Thymus (tissue), 11 donors: ENCODE data around the gene QPCT. TPM values are rescaled to one million over a fixed set of nuclear protein-coding genes. Genes with fewer than 3 reads are reported as not detected.
A peak's percentile ranks its signal among the peaks of the same experiment; 100 is the strongest.
"Not testable (repeated sequence)": the region's sequence is repeated elsewhere in the genome, so short reads cannot be mapped to it uniquely, and the experiment has no call there.

ENCODE experiments used
- DNase-seq, 9 donors: peaks; one replicate each; pipeline ENCODE4 v3.0.0-alpha.2; 2013; ENCODE audit warnings: low spot score in 9 of 9, low read depth in 6 of 9, missing footprints in 1 of 9
- H3K27ac ChIP-seq, 2 donors: one replicate each; pipeline ENCODE4 v1.5.1; 2013; ENCODE audit warnings: control low read depth in 1 of 2, low read depth in 1 of 2, low read length in 1 of 2, mild to moderate bottlenecking in 1 of 2, moderate library complexity in 1 of 2
- H3K27me3 ChIP-seq, 2 donors: one replicate each; pipeline ENCODE4 v1.5.1; 2013; ENCODE audit warnings: low read length in 1 of 2; ENCODE audit not compliant: control insufficient read depth in 2 of 2, insufficient read depth in 1 of 2
- H3K36me3 ChIP-seq, 2 donors: one replicate each; pipeline ENCODE4 v1.5.1; 2013; ENCODE audit warnings: low read length in 1 of 2, mild to moderate bottlenecking in 1 of 2, moderate library complexity in 1 of 2; ENCODE audit not compliant: control insufficient read depth in 2 of 2, insufficient read depth in 2 of 2
- H3K4me1 ChIP-seq, 2 donors: one replicate each; pipeline ENCODE4 v1.5.1; 2013; ENCODE audit warnings: low read length in 2 of 2; ENCODE audit not compliant: control insufficient read depth in 2 of 2, insufficient read depth in 2 of 2
- H3K4me3 ChIP-seq, 2 donors: one replicate each; pipeline ENCODE4 v1.5.1; 2013; ENCODE audit warnings: low read length in 2 of 2, control low read depth in 1 of 2, mild to moderate bottlenecking in 1 of 2
- H3K9me3 ChIP-seq, 2 donors: one replicate each; pipeline ENCODE4 v1.5.1; 2013; ENCODE audit warnings: low read length in 1 of 2, mild to moderate bottlenecking in 1 of 2; ENCODE audit not compliant: control insufficient read depth in 2 of 2, insufficient read depth in 1 of 2
- WGBS: extraction: QIAGEN DNeasy Blood & Tissue Kit; methylation state at CpG from one replicate; pipeline ENCODE4 v1.1.7; 2013; 5-methylcytosine and 5-hydroxymethylcytosine counted together
- polyA plus RNA-seq: library from polyadenylated mRNA; stranded (reverse); fragments of 200-250 nt; gene quantifications from one replicate; pipeline ENCODE4 v1.2.3, GENCODE V29; 2013
- total RNA-seq: library from RNA; stranded (reverse); fragments of 120-200 nt; gene quantifications from one replicate; pipeline ENCODE4 v1.2.4, GENCODE V29; 2013
- donor health status: healthy.

Gene QPCT
- total and polyA plus RNA-seq, 2 donors, result 8.6 to 11.4 TPM

- peaks cover 5 to 12% of the 10 kb centered on the region in 2 donors for H3K27me3 ChIP-seq
- H3K9me3 ChIP-seq, result no peaks in the 10 kb centered on the region
- H3K36me3 ChIP-seq, result no peaks in the 10 kb centered on the region
- no peak overlapping the region for H3K27ac ChIP-seq
- H3K4me1 ChIP-seq, result peaks cover 5 to 14% of the 10 kb centered on the region in 2 donors
- DNase-seq, result peak in 8 of 9 donors; percentile 13 to 81 (median 46)
- no peak overlapping the region for H3K4me3 ChIP-seq
- WGBS, result 64% methylated on average over 9 of the region's 9 CpGs
Measured at GRCh38 chr2:37376421-37377186, 32.2 kb downstream of the QPCT start.

- 10% methylated on average over 3 of the region's 3 CpGs for WGBS
- H3K4me1 ChIP-seq, result peaks cover 5 to 14% of the 10 kb centered on the region in 2 donors
- no peak overlapping the region for H3K4me3 ChIP-seq
- peaks cover 5 to 12% of the 10 kb centered on the region in 2 donors for H3K27me3 ChIP-seq
- H3K9me3 ChIP-seq, result no peaks in the 10 kb centered on the region
- no peaks in the 10 kb centered on the region for H3K36me3 ChIP-seq
- H3K27ac ChIP-seq, result no peak overlapping the region
- peak in 1 of 9 donors; percentile 37 for DNase-seq
Measured at GRCh38 chr2:37377187-37377532, 32.7 kb downstream of the QPCT start.

DNA sequence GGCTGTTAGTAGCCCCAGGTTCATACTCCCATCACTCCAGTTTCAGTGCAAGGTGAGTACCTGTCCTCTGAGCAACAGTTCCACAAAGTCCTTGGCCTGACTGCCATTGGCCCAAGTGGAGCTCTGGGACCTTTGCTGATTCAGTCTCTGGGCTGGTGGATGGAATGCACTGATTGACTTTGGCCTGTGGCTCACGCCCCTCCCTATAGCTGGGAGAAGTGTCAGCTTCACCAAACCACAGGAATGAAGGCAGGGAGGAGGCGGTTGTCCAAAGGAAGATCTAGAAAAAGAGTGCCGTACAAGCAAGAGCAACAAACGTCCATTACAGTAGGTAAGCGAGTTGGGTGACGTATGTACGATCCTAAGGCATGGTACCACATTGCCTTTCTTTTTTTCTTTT is 34.0 kb downstream of the QPCT start:
- H3K36me3 ChIP-seq, result no peaks in the 10 kb centered on the region
- WGBS, result 98% methylated on average over 7 of the region's 7 CpGs
- peaks cover 5 to 14% of the 10 kb centered on the region in 2 donors for H3K4me1 ChIP-seq
- DNase-seq, result no peak
- no peak overlapping the region for H3K4me3 ChIP-seq
- H3K27ac ChIP-seq, result no peak overlapping the region
- peaks cover 5 to 12% of the 10 kb centered on the region in 2 donors for H3K27me3 ChIP-seq
- no peaks in the 10 kb centered on the region for H3K9me3 ChIP-seq

DNA sequence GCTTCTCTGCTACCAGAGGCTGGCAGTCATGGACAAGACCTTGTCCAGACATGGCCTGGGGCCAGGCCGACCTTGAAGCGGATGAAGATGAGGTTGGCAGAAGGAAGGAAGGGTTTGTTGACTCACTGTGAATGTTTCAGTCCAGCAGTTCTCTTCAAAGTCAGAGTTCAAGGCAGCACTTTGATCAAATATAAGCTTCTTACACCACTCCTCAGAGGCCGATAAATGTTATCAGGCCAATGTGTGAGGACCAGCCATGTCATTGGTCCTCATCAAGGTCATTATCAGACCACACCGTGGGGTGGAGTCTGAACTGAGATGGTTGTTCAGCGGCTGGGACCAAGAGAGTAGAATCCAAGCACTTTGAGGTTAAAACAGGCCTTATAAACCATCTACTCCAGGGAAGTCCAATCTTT is 35.5 kb downstream of the QPCT start:
- peaks cover 2 to 12% of the 10 kb centered on the region in 2 donors for H3K27me3 ChIP-seq
- no peaks in the 10 kb centered on the region for H3K9me3 ChIP-seq
- H3K36me3 ChIP-seq, result no peaks in the 10 kb centered on the region
- DNase-seq, result no peak
- H3K4me1 ChIP-seq, result peaks cover 5 to 14% of the 10 kb centered on the region in 2 donors
- WGBS, result 97% methylated on average over 5 of the region's 5 CpGs
- H3K4me3 ChIP-seq, result no peak overlapping the region
- H3K27ac ChIP-seq, result no peak overlapping the region

- DNase-seq, H3K27ac ChIP-seq, H3K9me3 ChIP-seq, H3K4me3 ChIP-seq, H3K36me3 ChIP-seq: not testable (repeated sequence)
- Histone ChIP-seq H3K4me1 (peaks cover 5 to 14% of the 10 kb centered on the region in 2 donors), H3K27me3 (peaks cover 2 to 12% of the 10 kb centered on the region in 2 donors)
- WGBS, result 94% methylated on average over 4 of the region's 4 CpGs
Measured at GRCh38 chr2:37380787-37381186, 36.4 kb downstream of the QPCT start.

DNA sequence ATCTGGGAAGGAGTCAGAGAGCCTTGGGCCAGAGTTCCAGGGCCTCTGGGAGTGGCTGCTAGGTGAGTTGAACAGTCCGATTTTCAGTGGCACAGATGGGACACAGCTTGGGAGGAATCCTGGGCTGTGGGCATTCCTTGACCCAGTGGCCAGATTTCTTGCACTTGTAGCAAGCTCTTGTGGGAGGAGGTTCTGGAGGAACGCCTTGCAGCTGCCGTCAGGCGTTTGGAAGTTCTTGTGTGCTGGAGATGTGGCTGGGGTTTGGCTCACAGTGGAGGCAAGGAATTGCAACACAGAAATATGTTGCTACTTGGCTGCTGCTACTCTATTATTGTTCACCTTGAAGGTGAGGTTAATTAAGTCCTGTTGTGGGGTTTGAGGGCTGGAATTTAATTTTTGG is 39.8 kb downstream of the QPCT start:
- H3K4me3 ChIP-seq, H3K4me1 ChIP-seq, H3K27me3 ChIP-seq, H3K36me3 ChIP-seq, H3K27ac ChIP-seq, DNase-seq, H3K9me3 ChIP-seq: not testable (repeated sequence)
- 96% methylated on average over 4 of the region's 4 CpGs for WGBS

- Histone ChIP-seq H3K27me3 (no peaks in the 10 kb centered on the region), H3K9me3 (no peaks in the 10 kb centered on the region), H3K27ac (no peak overlapping the region), H3K4me1 (peaks cover 3 to 18% of the 10 kb centered on the region in 2 donors), H3K36me3 (no peaks in the 10 kb centered on the region), H3K4me3 (no peak overlapping the region)
- DNase-seq, result no peak
- WGBS, result 97% methylated on average over 5 of the region's 5 CpGs
Measured at GRCh38 chr2:37387148-37387835, 42.9 kb downstream of the QPCT start.

- Histone ChIP-seq H3K27me3 (no peaks in the 10 kb centered on the region), H3K4me1 (peaks cover 3 to 18% of the 10 kb centered on the region in 2 donors), H3K36me3 (no peaks in the 10 kb centered on the region), H3K27ac (no peak overlapping the region), H3K4me3 (no peak overlapping the region), H3K9me3 (no peaks in the 10 kb centered on the region)
- WGBS, result 96% methylated on average over 2 of the region's 2 CpGs
- no peak for DNase-seq
Measured at GRCh38 chr2:37388074-37388473, 43.6 kb downstream of the QPCT start.

DNA sequence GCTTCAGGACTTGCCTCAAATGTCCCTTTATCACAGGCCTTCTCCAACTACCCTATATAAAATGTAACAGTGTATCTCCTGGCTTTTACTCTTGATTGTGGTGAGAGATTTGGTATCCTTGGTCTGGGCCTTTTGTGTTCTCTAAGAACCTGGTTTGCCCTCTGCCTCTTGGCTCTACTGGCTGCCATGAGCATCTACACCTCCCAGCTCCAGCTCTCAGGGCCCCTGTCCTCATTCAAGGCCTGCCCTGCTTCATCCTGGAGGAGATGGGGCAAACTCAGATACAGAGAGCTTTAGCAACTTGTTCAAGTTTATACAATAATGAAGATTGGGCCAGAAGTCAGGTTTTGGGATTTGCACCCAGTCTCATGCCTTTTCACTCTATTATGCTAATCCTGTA is 45.0 kb downstream of the QPCT start:
- DNase-seq, result no peak
- Histone ChIP-seq H3K4me3 (no peak overlapping the region), H3K36me3 (no peaks in the 10 kb centered on the region), H3K4me1 (peaks cover 3 to 18% of the 10 kb centered on the region in 2 donors), H3K9me3 (no peaks in the 10 kb centered on the region), H3K27ac (no peak overlapping the region), H3K27me3 (no peaks in the 10 kb centered on the region)
